ENCODE data around the gene DNPH1.

Gene DNPH1

GRCh38 chr6:43246301-43247113 is 17.2 kb upstream of the DNPH1 start:
- DNase-seq (ENCODE audit: low read depth in 2 of 3, low spot score in 2 of 3): no peak

- DNase-seq (ENCODE audit: low read depth in 2 of 3, low spot score in 2 of 3): no peak
Observed at GRCh38 chr6:43243664-43244321, 14.5 kb upstream of the DNPH1 start.

- DNase-seq (ENCODE audit: low read depth in 2 of 3, low spot score in 2 of 3): no peak
Observed at GRCh38 chr6:43242908-43243663, 13.8 kb upstream of the DNPH1 start, which contains the start of gene TTBK1. Gene TTBK1, plus strand, starts transcription at chr6:43243481. Its CDS starts 3,180 bp downstream, at chr6:43246661.

GRCh38 chr6:43241446-43241845 is 12.2 kb upstream of the DNPH1 start:
- DNase-seq (ENCODE audit: low read depth in 2 of 3, low spot score in 2 of 3): no peak

- no peak for DNase-seq (ENCODE audit: low read depth in 2 of 3, low spot score in 2 of 3)
Observed at GRCh38 chr6:43240950-43241349, 11.7 kb upstream of the DNPH1 start.

- DNase-seq (ENCODE audit: low read depth in 2 of 3, low spot score in 2 of 3): no peak
Observed at GRCh38 chr6:43239054-43239453, 9.8 kb upstream of the DNPH1 start.

- no peak for DNase-seq (ENCODE audit: low read depth in 2 of 3, low spot score in 2 of 3)
Observed at GRCh38 chr6:43235841-43236240, 6.6 kb upstream of the DNPH1 start.

GRCh38 chr6:43231735-43232450 is 2.6 kb upstream of the DNPH1 start:
- DNase-seq (ENCODE audit: low read depth in 2 of 3, low spot score in 2 of 3): no peak

- DNase-seq (ENCODE audit: low read depth in 2 of 3, low spot score in 2 of 3): no peak
Observed at GRCh38 chr6:43231053-43231452, 1.8 kb upstream of the DNPH1 start.

GRCh38 chr6:43229803-43230620 is 731 bp upstream of the DNPH1 start:
- no peak for DNase-seq (ENCODE audit: low read depth in 2 of 3, low spot score in 2 of 3)

- no peak for DNase-seq (ENCODE audit: low read depth in 2 of 3, low spot score in 2 of 3)
Observed at GRCh38 chr6:43226192-43226851, 3.0 kb downstream of the DNPH1 start.

- no peak for DNase-seq (ENCODE audit: low read depth in 2 of 3, low spot score in 2 of 3)
Observed at GRCh38 chr6:43223175-43223574, 6.1 kb downstream of the DNPH1 start.

- DNase-seq (ENCODE audit: low read depth in 2 of 3, low spot score in 2 of 3): no peak
Observed at GRCh38 chr6:43222418-43223059, 6.7 kb downstream of the DNPH1 start.

GRCh38 chr6:43221046-43221972 is 8.0 kb downstream of the DNPH1 start:
- no peak for DNase-seq (ENCODE audit: low read depth in 2 of 3, low spot score in 2 of 3)

GRCh38 chr6:43220439-43220951 is 8.8 kb downstream of the DNPH1 start:
- no peak for DNase-seq (ENCODE audit: low read depth in 2 of 3, low spot score in 2 of 3)

GRCh38 chr6:43219814-43220213 is 9.5 kb downstream of the DNPH1 start:
- no peak for DNase-seq (ENCODE audit: low read depth in 2 of 3, low spot score in 2 of 3)

GRCh38 chr6:43219119-43219518 is 10.2 kb downstream of the DNPH1 start:
- no peak for DNase-seq (ENCODE audit: low read depth in 2 of 3, low spot score in 2 of 3)

- no peak for DNase-seq (ENCODE audit: low read depth in 2 of 3, low spot score in 2 of 3)
Observed at GRCh38 chr6:43217351-43217750, 11.9 kb downstream of the DNPH1 start.

All from activated CD8-positive, alpha-beta memory T cell treated with anti-CD3 and anti-CD28 coated beads for 48 hours (primary cell).